ENCODE measurements around the gene IQGAP2. TPM values are rescaled to one million over a fixed set of nuclear protein-coding genes. Genes with fewer than 3 reads are reported as not detected.
"Not testable (repeated sequence)": the region's sequence is repeated elsewhere in the genome, so short reads cannot be mapped to it uniquely, and the experiment has no call there.

Gene IQGAP2
- total RNA-seq, 1 donor = 86.2 TPM

GRCh38 chr5:76408104-76408654 is 5.1 kb downstream of the IQGAP2 start:
- no peak for DNase-seq (ENCODE audit: low read depth in 2 of 3, low spot score in 2 of 3)

- no peak for DNase-seq (ENCODE audit: low read depth in 2 of 3, low spot score in 2 of 3)
Observed at GRCh38 chr5:76412511-76412910, 9.4 kb downstream of the IQGAP2 start.

GRCh38 chr5:76413746-76414145 is 10.7 kb downstream of the IQGAP2 start:
- no peak for DNase-seq (ENCODE audit: low read depth in 2 of 3, low spot score in 2 of 3)

GRCh38 chr5:76414788-76415187 is 11.7 kb downstream of the IQGAP2 start:
- no peak for DNase-seq (ENCODE audit: low read depth in 2 of 3, low spot score in 2 of 3)

- DNase-seq (ENCODE audit: low read depth in 2 of 3, low spot score in 2 of 3) = no peak
Observed at GRCh38 chr5:76415855-76416254, 12.8 kb downstream of the IQGAP2 start.

GRCh38 chr5:76419597-76420298 is 16.7 kb downstream of the IQGAP2 start:
- no peak for DNase-seq (ENCODE audit: low read depth in 2 of 3, low spot score in 2 of 3)

- DNase-seq (ENCODE audit: low read depth in 2 of 3, low spot score in 2 of 3) = no peak
Observed at GRCh38 chr5:76422227-76422626, 19.1 kb downstream of the IQGAP2 start.

- no peak for DNase-seq (ENCODE audit: low read depth in 2 of 3, low spot score in 2 of 3)
Observed at GRCh38 chr5:76422742-76423141, 19.7 kb downstream of the IQGAP2 start.

- no peak for DNase-seq (ENCODE audit: low read depth in 2 of 3, low spot score in 2 of 3)
Observed at GRCh38 chr5:76425146-76425545, 22.1 kb downstream of the IQGAP2 start.

GRCh38 chr5:76425928-76426804 is 23.1 kb downstream of the IQGAP2 start:
- no peak for DNase-seq (ENCODE audit: low read depth in 2 of 3, low spot score in 2 of 3)

- no peak for DNase-seq (ENCODE audit: low read depth in 2 of 3, low spot score in 2 of 3)
Observed at GRCh38 chr5:76427206-76428140, 24.4 kb downstream of the IQGAP2 start.

- not testable (repeated sequence) for DNase-seq (ENCODE audit: low read depth in 2 of 3, low spot score in 2 of 3)
Observed at GRCh38 chr5:76428550-76428949, 25.5 kb downstream of the IQGAP2 start.

GRCh38 chr5:76433261-76433660 is 30.2 kb downstream of the IQGAP2 start:
- no peak for DNase-seq (ENCODE audit: low read depth in 2 of 3, low spot score in 2 of 3)

- DNase-seq (ENCODE audit: low read depth in 2 of 3, low spot score in 2 of 3) = not testable (repeated sequence)
Observed at GRCh38 chr5:76437507-76437906, 34.4 kb downstream of the IQGAP2 start.

GRCh38 chr5:76438025-76438424 is 34.9 kb downstream of the IQGAP2 start:
- no peak for DNase-seq (ENCODE audit: low read depth in 2 of 3, low spot score in 2 of 3)

- no peak for DNase-seq (ENCODE audit: low read depth in 2 of 3, low spot score in 2 of 3)
Observed at GRCh38 chr5:76439201-76439600, 36.1 kb downstream of the IQGAP2 start.

- no peak for DNase-seq (ENCODE audit: low read depth in 2 of 3, low spot score in 2 of 3)
Observed at GRCh38 chr5:76439929-76440328, 36.8 kb downstream of the IQGAP2 start.

- no peak for DNase-seq (ENCODE audit: low read depth in 2 of 3, low spot score in 2 of 3)
Observed at GRCh38 chr5:76441101-76441500, 38.0 kb downstream of the IQGAP2 start.

GRCh38 chr5:76441890-76442673 is 39.0 kb downstream of the IQGAP2 start:
- DNase-seq (ENCODE audit: low read depth in 2 of 3, low spot score in 2 of 3) = no peak
